ENCODE results near the gene BTBD3. TPM values are rescaled to one million over a fixed set of nuclear protein-coding genes. Genes with fewer than 3 reads are reported as not detected.

BTBD3 gene
- total RNA-seq, 1 experiment from 2014 or later, result 38.5 TPM

DNA sequence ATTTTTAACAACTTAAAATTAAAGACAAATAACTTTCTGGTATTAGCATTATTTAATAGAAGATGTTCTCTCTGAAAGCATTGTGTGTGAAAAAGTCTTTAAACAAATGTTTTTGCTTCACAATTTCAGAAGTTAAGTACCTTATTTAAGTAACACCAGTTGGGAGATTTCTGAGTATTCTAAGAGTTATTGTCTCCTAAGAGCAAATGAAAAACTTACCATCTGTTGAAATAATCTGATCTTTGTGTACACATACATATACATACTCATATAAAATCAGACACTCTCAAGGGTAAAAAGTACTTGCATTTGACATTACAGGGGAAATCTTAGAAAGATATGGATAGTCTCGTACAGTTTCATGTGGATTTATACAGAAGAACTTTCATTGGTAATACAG lies 2.4 kb downstream of the BTBD3 start:
- POLR2A ChIA-PET, result no interaction called here
- TF ChIP-seq SOX15 (CRISPR knock-in tag; IDR thresholded peaks at IDR 0.05), result no peak
- TF ChIP-seq NFYB (CRISPR knock-in tag; conservative IDR thresholded peaks at IDR 0.05; ENCODE audit: low read depth), result no peak
- TF ChIP-seq, protein P1, sequence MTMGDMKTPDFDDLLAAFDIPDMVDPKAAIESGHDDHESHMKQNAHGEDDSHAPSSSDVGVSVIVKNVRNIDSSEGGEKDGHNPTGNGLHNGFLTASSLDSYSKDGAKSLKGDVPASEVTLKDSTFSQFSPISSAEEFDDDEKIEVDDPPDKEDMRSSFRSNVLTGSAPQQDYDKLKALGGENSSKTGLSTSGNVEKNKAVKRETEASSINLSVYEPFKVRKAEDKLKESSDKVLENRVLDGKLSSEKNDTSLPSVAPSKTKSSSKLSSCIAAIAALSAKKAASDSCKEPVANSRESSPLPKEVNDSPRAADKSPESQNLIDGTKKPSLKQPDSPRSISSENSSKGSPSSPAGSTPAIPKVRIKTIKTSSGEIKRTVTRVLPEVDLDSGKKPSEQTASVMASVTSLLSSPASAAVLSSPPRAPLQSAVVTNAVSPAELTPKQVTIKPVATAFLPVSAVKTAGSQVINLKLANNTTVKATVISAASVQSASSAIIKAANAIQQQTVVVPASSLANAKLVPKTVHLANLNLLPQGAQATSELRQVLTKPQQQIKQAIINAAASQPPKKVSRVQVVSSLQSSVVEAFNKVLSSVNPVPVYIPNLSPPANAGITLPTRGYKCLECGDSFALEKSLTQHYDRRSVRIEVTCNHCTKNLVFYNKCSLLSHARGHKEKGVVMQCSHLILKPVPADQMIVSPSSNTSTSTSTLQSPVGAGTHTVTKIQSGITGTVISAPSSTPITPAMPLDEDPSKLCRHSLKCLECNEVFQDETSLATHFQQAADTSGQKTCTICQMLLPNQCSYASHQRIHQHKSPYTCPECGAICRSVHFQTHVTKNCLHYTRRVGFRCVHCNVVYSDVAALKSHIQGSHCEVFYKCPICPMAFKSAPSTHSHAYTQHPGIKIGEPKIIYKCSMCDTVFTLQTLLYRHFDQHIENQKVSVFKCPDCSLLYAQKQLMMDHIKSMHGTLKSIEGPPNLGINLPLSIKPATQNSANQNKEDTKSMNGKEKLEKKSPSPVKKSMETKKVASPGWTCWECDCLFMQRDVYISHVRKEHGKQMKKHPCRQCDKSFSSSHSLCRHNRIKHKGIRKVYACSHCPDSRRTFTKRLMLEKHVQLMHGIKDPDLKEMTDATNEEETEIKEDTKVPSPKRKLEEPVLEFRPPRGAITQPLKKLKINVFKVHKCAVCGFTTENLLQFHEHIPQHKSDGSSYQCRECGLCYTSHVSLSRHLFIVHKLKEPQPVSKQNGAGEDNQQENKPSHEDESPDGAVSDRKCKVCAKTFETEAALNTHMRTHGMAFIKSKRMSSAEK (CRISPR knock-in tag; IDR thresholded peaks at IDR 0.05; ENCODE audit: borderline replicate concordance), result no peak
- TF ChIP-seq GTF2I (CRISPR knock-in tag; conservative IDR thresholded peaks at IDR 0.05), result no peak
- TF ChIP-seq ZNF416 (CRISPR knock-in tag; IDR thresholded peaks at IDR 0.05), result no peak
- no peak for TF ChIP-seq ZNF121 (CRISPR knock-in tag; IDR thresholded peaks at IDR 0.05)
- TF ChIP-seq CREM (CRISPR knock-in tag; IDR thresholded peaks at IDR 0.05), result no peak
- TF ChIP-seq MYBL2 (CRISPR knock-in tag; IDR thresholded peaks at IDR 0.05), result no peak
- TF ChIP-seq, protein P2, sequence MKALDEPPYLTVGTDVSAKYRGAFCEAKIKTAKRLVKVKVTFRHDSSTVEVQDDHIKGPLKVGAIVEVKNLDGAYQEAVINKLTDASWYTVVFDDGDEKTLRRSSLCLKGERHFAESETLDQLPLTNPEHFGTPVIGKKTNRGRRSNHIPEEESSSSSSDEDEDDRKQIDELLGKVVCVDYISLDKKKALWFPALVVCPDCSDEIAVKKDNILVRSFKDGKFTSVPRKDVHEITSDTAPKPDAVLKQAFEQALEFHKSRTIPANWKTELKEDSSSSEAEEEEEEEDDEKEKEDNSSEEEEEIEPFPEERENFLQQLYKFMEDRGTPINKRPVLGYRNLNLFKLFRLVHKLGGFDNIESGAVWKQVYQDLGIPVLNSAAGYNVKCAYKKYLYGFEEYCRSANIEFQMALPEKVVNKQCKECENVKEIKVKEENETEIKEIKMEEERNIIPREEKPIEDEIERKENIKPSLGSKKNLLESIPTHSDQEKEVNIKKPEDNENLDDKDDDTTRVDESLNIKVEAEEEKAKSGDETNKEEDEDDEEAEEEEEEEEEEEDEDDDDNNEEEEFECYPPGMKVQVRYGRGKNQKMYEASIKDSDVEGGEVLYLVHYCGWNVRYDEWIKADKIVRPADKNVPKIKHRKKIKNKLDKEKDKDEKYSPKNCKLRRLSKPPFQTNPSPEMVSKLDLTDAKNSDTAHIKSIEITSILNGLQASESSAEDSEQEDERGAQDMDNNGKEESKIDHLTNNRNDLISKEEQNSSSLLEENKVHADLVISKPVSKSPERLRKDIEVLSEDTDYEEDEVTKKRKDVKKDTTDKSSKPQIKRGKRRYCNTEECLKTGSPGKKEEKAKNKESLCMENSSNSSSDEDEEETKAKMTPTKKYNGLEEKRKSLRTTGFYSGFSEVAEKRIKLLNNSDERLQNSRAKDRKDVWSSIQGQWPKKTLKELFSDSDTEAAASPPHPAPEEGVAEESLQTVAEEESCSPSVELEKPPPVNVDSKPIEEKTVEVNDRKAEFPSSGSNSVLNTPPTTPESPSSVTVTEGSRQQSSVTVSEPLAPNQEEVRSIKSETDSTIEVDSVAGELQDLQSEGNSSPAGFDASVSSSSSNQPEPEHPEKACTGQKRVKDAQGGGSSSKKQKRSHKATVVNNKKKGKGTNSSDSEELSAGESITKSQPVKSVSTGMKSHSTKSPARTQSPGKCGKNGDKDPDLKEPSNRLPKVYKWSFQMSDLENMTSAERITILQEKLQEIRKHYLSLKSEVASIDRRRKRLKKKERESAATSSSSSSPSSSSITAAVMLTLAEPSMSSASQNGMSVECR (CRISPR knock-in tag; IDR thresholded peaks at IDR 0.05; ENCODE audit: borderline replicate concordance), result no peak
- TF ChIP-seq NR1H2 (CRISPR knock-in tag; IDR thresholded peaks at IDR 0.05), result no peak
- TF ChIP-seq, protein P3, sequence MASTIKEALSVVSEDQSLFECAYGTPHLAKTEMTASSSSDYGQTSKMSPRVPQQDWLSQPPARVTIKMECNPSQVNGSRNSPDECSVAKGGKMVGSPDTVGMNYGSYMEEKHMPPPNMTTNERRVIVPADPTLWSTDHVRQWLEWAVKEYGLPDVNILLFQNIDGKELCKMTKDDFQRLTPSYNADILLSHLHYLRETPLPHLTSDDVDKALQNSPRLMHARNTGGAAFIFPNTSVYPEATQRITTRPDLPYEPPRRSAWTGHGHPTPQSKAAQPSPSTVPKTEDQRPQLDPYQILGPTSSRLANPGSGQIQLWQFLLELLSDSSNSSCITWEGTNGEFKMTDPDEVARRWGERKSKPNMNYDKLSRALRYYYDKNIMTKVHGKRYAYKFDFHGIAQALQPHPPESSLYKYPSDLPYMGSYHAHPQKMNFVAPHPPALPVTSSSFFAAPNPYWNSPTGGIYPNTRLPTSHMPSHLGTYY (CRISPR knock-in tag; IDR thresholded peaks at IDR 0.05), result no peak
- no peak for TF ChIP-seq RELA (CRISPR knock-in tag; IDR thresholded peaks at IDR 0.05; ENCODE audit: borderline replicate concordance)
- no peak for TF ChIP-seq SP1 (CRISPR knock-in tag; conservative IDR thresholded peaks at IDR 0.05)
- TF ChIP-seq ZNF263 (CRISPR knock-in tag; IDR thresholded peaks at IDR 0.05; ENCODE audit: low read depth), result no peak
- TF ChIP-seq, protein P4, sequence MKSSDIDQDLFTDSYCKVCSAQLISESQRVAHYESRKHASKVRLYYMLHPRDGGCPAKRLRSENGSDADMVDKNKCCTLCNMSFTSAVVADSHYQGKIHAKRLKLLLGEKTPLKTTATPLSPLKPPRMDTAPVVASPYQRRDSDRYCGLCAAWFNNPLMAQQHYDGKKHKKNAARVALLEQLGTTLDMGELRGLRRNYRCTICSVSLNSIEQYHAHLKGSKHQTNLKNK (CRISPR knock-in tag; IDR thresholded peaks at IDR 0.05), result no peak
- Mint-ChIP-seq H3K27me3 (ENCODE audit: low read depth) (no peaks in the 10 kb centered on the region), H3K9me3 (no peaks in the 10 kb centered on the region), H3K27ac (no peak overlapping the region), H3K4me1 (peaks cover 48% of the 10 kb centered on the region), H3K4me3 (no peak overlapping the region), H3K36me3 (peaks cover 16% of the 10 kb centered on the region)
- CTCF ChIA-PET, result no interaction called here
- DNase-seq (ENCODE audit: low spot score) (no peak), ATAC-seq (no peak)

DNA sequence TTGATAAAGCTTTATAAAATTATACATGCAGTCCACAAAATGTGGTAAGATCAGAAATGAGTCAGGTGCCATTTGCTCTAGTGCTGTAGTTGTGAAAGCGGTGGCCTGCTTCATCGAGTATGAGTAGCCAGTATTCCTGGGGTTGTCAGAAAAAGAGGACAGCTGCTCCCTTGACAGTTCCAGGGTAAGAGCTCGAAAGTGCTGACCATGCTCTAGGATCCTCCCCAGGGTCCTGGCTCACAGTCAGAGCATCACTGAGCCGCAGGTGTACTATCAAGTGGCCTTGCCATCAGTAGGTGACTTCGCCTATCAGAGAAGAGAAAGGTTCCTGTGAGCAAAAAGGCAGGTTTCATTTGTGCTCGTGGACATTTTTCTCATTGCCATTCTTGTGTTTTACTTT lies 3.6 kb downstream of the BTBD3 start:
- POLR2A ChIA-PET, result interaction anchor here (0.7 kb wide), 1 partner anchor 9 kb away, joined by 3 read pairs; no protein-coding TSS in a partner anchor
- Mint-ChIP-seq H3K27me3 (ENCODE audit: low read depth) (no peaks in the 10 kb centered on the region), H3K36me3 (peaks cover 16% of the 10 kb centered on the region), H3K4me1 (peaks cover 37% of the 10 kb centered on the region), H3K4me3 (no peak overlapping the region), H3K9me3 (no peaks in the 10 kb centered on the region), H3K27ac (no peak overlapping the region)
- DNase-seq (ENCODE audit: low spot score) (no peak), ATAC-seq (no peak)
- CTCF ChIA-PET, result no interaction called here
- TF ChIP-seq MXD4 (CRISPR knock-in tag; IDR thresholded peaks at IDR 0.05; ENCODE audit: borderline replicate concordance) (no peak), RORB (CRISPR knock-in tag; IDR thresholded peaks at IDR 0.05) (no peak), TP53 (CRISPR knock-in tag; IDR thresholded peaks at IDR 0.05) (no peak), ZNF138 (CRISPR knock-in tag; conservative IDR thresholded peaks at IDR 0.05) (no peak)
- TF ChIP-seq, protein P2 (CRISPR knock-in tag; IDR thresholded peaks at IDR 0.05; ENCODE audit: borderline replicate concordance), result no peak
- TF ChIP-seq, protein P5, sequence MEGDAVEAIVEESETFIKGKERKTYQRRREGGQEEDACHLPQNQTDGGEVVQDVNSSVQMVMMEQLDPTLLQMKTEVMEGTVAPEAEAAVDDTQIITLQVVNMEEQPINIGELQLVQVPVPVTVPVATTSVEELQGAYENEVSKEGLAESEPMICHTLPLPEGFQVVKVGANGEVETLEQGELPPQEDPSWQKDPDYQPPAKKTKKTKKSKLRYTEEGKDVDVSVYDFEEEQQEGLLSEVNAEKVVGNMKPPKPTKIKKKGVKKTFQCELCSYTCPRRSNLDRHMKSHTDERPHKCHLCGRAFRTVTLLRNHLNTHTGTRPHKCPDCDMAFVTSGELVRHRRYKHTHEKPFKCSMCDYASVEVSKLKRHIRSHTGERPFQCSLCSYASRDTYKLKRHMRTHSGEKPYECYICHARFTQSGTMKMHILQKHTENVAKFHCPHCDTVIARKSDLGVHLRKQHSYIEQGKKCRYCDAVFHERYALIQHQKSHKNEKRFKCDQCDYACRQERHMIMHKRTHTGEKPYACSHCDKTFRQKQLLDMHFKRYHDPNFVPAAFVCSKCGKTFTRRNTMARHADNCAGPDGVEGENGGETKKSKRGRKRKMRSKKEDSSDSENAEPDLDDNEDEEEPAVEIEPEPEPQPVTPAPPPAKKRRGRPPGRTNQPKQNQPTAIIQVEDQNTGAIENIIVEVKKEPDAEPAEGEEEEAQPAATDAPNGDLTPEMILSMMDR (IDR thresholded peaks at IDR 0.05), result no peak
